NT2/D1 (cell line): ENCODE measurements around the gene FREM2.

ENCODE experiments used
- SUZ12 ChIP-seq: IDR thresholded peaks from 2 replicates; pipeline ENCODE4 v1.6.1; 2011; ENCODE audit not compliant: insufficient read length, insufficient read depth; ENCODE audit errors: extremely low read depth
- YY1 ChIP-seq: IDR thresholded peaks from 2 replicates; pipeline ENCODE4 v1.6.1; 2011; ENCODE audit not compliant: insufficient read length, insufficient read depth

DNA sequence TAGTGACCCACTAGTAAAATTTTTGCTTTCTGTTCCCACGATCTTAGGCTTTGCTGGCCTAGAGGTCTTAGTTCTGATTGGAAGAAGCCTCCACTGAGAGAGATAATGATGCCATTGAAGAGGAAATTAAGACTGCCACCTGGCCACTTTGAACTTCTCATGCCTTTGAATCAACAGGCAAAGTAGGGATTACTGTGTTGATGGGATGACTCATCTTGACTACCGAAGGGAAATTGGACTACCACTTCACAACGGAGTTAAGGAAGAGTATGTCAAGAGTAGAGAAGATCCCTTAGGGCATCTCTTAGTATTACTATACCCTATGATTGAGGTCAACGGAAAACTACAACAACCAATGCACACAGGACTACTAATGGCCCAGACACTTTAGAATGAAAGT, 12.7 kb upstream of the FREM2 start:
- TF ChIP-seq SUZ12 (no peak), YY1 (no peak)
